GM19395 (cell line): ENCODE results near the gene CBL.

ENCODE experiments used
- ATAC-seq: cut with Tn5 transposase; IDR thresholded peaks from one replicate; pipeline ENCODE4 v1.9.1; 2021; ENCODE audit warnings: mild to moderate bottlenecking, moderate library complexity; ENCODE audit not compliant: unreplicated experiment

CBL gene

GRCh38 chr11:119324189-119324588 is 118.0 kb downstream of the CBL start:
- ATAC-seq, result no peak

DNA sequence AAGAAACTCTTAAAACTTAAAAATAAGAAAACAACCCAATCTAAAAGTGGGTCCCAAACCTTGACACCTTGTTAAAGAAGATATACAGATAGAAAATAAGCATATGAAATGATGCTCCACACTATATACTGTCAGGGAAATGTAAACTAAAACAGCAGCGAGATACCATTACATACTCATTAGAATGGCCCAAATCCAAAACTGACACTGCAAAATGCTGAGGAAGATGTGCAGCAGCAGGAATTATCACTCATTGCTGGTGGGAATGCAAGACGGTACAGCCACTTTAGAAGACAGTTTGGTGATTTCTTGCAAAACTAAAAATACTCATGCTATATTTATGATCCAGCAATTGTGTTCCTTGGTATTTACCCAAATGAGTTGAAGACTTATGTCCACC is 123.2 kb downstream of the CBL start:
- ATAC-seq, result no peak

- ATAC-seq, result no peak
Measured at GRCh38 chr11:119330237-119330636, 124.1 kb downstream of the CBL start.

- no peak for ATAC-seq
Measured at GRCh38 chr11:119332111-119332765, 126.1 kb downstream of the CBL start.

- peak; percentile 95 for ATAC-seq
Measured at GRCh38 chr11:119334174-119334930, 128.2 kb downstream of the CBL start, which contains the start of gene RNF26. Gene RNF26 (plus strand): TSS chr11:119334527. CDS start chr11:119335123, 596 bp downstream.

DNA sequence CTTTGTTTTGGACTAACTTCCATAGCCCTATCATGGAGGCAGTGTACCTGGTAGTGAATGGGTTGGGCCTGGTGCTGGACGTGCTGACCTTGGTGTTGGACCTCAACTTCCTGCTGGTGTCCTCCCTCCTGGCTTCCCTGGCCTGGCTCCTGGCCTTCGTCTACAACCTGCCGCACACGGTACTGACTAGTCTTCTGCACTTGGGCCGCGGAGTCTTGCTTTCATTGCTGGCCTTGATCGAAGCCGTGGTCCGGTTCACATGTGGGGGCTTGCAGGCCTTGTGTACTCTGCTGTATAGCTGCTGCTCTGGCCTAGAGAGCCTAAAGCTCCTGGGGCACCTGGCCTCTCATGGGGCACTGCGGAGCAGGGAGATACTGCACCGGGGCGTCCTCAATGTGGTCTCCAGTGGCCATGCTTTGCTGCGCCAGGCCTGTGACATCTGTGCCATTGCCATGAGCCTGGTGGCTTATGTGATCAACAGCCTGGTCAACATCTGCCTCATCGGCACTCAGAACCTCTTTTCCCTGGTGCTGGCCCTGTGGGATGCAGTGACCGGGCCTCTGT is 129.0 kb downstream of the CBL start:
- ATAC-seq, result no peak

DNA sequence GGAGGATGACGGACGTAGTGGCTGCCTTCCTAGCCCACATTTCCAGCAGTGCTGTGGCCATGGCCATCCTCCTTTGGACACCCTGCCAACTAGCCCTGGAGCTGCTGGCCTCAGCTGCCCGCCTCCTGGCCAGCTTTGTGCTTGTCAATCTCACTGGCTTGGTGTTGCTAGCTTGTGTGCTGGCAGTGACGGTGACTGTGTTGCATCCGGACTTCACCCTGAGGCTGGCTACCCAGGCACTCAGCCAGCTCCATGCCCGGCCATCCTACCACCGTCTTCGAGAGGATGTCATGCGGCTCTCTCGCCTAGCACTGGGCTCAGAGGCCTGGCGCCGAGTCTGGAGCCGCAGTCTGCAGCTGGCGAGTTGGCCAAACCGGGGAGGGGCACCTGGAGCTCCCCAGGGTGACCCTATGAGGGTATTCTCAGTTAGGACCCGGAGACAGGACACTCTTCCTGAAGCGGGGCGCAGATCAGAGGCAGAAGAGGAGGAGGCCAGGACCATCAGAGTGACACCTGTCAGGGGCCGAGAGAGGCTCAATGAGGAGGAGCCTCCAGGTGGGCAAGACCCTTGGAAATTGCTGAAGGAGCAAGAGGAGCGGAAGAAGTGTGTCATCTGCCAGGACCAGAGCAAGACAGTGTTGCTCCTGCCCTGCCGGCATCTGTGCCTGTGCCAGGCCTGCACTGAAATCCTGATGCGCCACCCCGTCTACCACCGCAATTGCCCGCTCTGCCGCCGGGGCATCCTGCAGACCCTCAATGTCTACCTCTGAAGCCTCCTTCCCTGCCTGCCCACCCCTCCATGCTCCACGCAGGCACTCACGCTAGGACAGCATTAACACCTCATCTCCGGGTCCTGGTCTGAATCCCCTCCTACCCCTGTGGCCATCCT is 129.8 kb downstream of the CBL start:
- ATAC-seq, result no peak

- ATAC-seq, result no peak
Measured at GRCh38 chr11:119336744-119337469, 130.8 kb downstream of the CBL start.

DNA sequence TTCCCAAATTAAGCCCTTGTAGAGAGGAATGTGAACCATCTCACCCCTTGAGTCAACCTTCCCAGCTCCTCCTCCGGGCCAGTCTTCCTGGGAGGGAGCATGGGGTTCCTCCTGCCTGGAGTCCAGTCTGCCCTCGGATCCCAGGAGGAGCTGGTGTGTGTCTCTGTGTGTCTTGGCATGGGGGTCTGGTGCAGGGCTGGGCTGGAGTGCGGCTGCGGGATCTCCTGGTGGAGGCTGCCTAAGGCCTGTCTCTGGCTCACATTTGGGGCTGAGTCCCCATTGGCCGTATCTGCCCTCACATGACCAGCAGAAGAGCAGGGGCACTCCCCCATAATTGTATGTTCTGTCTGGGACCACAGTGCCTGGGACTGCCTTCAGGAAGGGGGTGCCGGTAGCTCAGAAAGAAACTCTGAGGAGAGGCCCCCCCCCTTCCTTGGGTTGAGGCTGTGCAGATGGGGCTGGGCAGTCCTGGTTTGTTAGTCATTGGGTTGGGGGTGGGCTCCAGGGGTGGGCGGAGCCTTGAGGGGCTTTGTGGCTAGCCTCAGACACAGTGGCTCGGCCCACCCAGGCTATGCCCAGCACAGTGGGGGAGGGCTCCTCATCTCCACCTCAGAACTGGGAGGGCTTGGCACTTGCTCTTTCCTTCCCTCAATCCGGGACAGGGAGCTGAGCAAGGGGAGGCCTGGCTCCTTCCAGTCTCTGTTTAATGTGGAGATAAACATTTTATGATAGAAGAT is 131.6 kb downstream of the CBL start:
- ATAC-seq, result no peak

GRCh38 chr11:119338318-119338890 is 132.3 kb downstream of the CBL start:
- no peak for ATAC-seq

GRCh38 chr11:119338965-119339588 is 132.9 kb downstream of the CBL start:
- no peak for ATAC-seq

- no peak for ATAC-seq
Measured at GRCh38 chr11:119339589-119340334, 133.6 kb downstream of the CBL start.

- no peak for ATAC-seq
Measured at GRCh38 chr11:119340335-119341221, 134.4 kb downstream of the CBL start, which contains the start of gene C1QTNF5. Gene C1QTNF5 (minus strand): TSS chr11:119340883. CDS start chr11:119340397, 486 bp downstream.

- no peak for ATAC-seq
Measured at GRCh38 chr11:119341222-119342022, 135.3 kb downstream of the CBL start.

- ATAC-seq, result no peak
Measured at GRCh38 chr11:119342023-119342300, 135.8 kb downstream of the CBL start.

GRCh38 chr11:119342362-119343130 is 136.4 kb downstream of the CBL start:
- ATAC-seq, result no peak
